NCI-H82 (cell line): ENCODE data around the gene VKORC1.
A peak's percentile ranks its signal among the peaks of the same experiment; 100 is the strongest.

Experiments used
- DNase-seq: peaks from one replicate; lab custom pipeline; 2025; lab: John Stamatoyannopoulos, UW

VKORC1 gene

GRCh38 chr16:31130336-31130891 is 35.8 kb upstream of the VKORC1 start:
- no peak for DNase-seq

- no peak for DNase-seq
These were observed 35.2 kb upstream of the VKORC1 start for GRCh38 chr16:31129568-31130335.

- DNase-seq: no peak
These were observed 34.3 kb upstream of the VKORC1 start for GRCh38 chr16:31128711-31129567.

GRCh38 chr16:31127182-31127581 is 32.6 kb upstream of the VKORC1 start:
- DNase-seq: no peak

- no peak for DNase-seq
These were observed 31.2 kb upstream of the VKORC1 start for GRCh38 chr16:31125844-31126243.

- DNase-seq: no peak
These were observed 25.5 kb upstream of the VKORC1 start for GRCh38 chr16:31120129-31120528.

- DNase-seq: no peak
These were observed 23.9 kb upstream of the VKORC1 start for GRCh38 chr16:31118223-31119155.

GRCh38 chr16:31117384-31118222 is 23.0 kb upstream of the VKORC1 start, which contains the start of gene KAT8:
KAT8 (plus strand) TSS chr16:31117664; CDS start chr16:31117682, 18 bp downstream.
- DNase-seq: peak; percentile 99

GRCh38 chr16:31114468-31114867 is 19.9 kb upstream of the VKORC1 start:
- no peak for DNase-seq

GRCh38 chr16:31113121-31114120 is 18.8 kb upstream of the VKORC1 start:
- DNase-seq: no peak

GRCh38 chr16:31112711-31113110 is 18.1 kb upstream of the VKORC1 start:
- DNase-seq: no peak

- DNase-seq: no peak
These were observed 17.4 kb upstream of the VKORC1 start for GRCh38 chr16:31111881-31112466.

- no peak for DNase-seq
These were observed 15.8 kb upstream of the VKORC1 start for GRCh38 chr16:31110106-31111034.

GRCh38 chr16:31109622-31110021 is 15.0 kb upstream of the VKORC1 start:
- DNase-seq: no peak

- DNase-seq: no peak
These were observed 14.4 kb upstream of the VKORC1 start for GRCh38 chr16:31108794-31109558.

- peak; percentile 76 for DNase-seq
These were observed 13.6 kb upstream of the VKORC1 start, which contains the start of gene BCKDK for GRCh38 chr16:31108035-31108793. BCKDK (plus strand) TSS chr16:31108386; CDS start chr16:31109224, 838 bp downstream.
